ELF-1 (cell line): ENCODE data around the gene PKIG.

Experiments
- DNase-seq: peaks from one replicate; pipeline ENCODE4 v3.0.0-alpha.2; 2016; ENCODE audit warnings: low read depth, low spot score

Gene PKIG

GRCh38 chr20:44659931-44660330 lies 77.6 kb downstream of the PKIG start:
- DNase-seq: no peak

- no peak for DNase-seq
Observed at GRCh38 chr20:44660581-44660980, 78.2 kb downstream of the PKIG start.

GRCh38 chr20:44662261-44662660 lies 79.9 kb downstream of the PKIG start:
- DNase-seq: no peak

GRCh38 chr20:44664131-44664530 lies 81.8 kb downstream of the PKIG start:
- no peak for DNase-seq

GRCh38 chr20:44666066-44666465 lies 83.7 kb downstream of the PKIG start:
- no peak for DNase-seq
